HepG2 (cell line): ENCODE results near the gene SH2D7. TPM values are rescaled to one million over a fixed set of nuclear protein-coding genes. Genes with fewer than 3 reads are reported as not detected.

Experiments used
- ATAC-seq: fragments of 200-7000 bp; cut with Tn5 transposase; 3 replicates; pipeline ENCODE4 v1.9.1; 2020; ENCODE audit warnings: mild to moderate bottlenecking, moderate library complexity
- BruUV-seq: library from RNA; stranded (reverse); fragments of 400-500 nt; replicated peaks from 2 replicates; lab custom pipeline; 2021; lab: Mats Ljungman, UMichigan
- CTCF ChIA-PET: fragments of 300-600 bp; formaldehyde crosslinking; extraction: SDS; loops from one replicate; lab custom pipeline; 2021; ENCODE audit warnings: low total read pairs, inconsistent platforms, low intra/inter-chr PET ratio; lab: Yijun Ruan, JAX
- POLR2A ChIA-PET: fragments of 350-600 bp; sonication (Branson Sonifier 250); formaldehyde crosslinking; loops from one replicate; lab custom pipeline; 2020; ENCODE audit warnings: antibody characterized with exemption, inconsistent platforms; lab: Yijun Ruan, JAX
- DNase-seq: peaks from one replicate; pipeline ENCODE4 v3.0.0-alpha.2; 2015; ENCODE audit warnings: low spot score
- FAIRE-seq: peaks from 3 replicates; lab custom pipeline; 2011; peaks lifted over from hg19 to GRCh38; lab: Jason Lieb, UNC
- H2AFZ ChIP-seq: one replicate; pipeline ENCODE4 v1.6.1; 2011; ENCODE audit warnings: low read length, inconsistent platforms
- H3K27ac ChIP-seq: fragments of 300-600 bp; 3 replicates; pipeline ENCODE4 v1.8.0; 2011; ENCODE audit warnings: mixed run types, mild to moderate bottlenecking, mixed read lengths, low read length, inconsistent platforms; ENCODE audit not compliant: insufficient read depth; ENCODE audit errors: extremely low read length
- H3K27me3 ChIP-seq, 2 experiments: fragments of 200-600 bp in 1 of 2; 2 replicates in 1 of 2; 3 replicates in 1 of 2; pipeline versions ENCODE4 v1.6.0 to v1.8.0; 2011; ENCODE audit warnings: low read length in 2 of 2, mild to moderate bottlenecking in 2 of 2, moderate library complexity in 2 of 2, inconsistent platforms in 1 of 2; ENCODE audit not compliant: insufficient read depth in 2 of 2, control insufficient read depth in 1 of 2
- H3K36me3 ChIP-seq, 2 experiments: fragments of 200-600 bp in 1 of 2; replicated peaks in 1 of 2; 2 replicates in 1 of 2; 3 replicates in 1 of 2; pipeline versions ENCODE4 v1.5.1 to v1.8.0; 2011; ENCODE audit warnings: low read length in 2 of 2, inconsistent platforms in 1 of 2; ENCODE audit not compliant: insufficient read depth in 2 of 2, control insufficient read depth in 1 of 2
- H3K4me1 ChIP-seq: 2 replicates; pipeline ENCODE4 v1.5.1; 2012; ENCODE audit warnings: low read length, inconsistent platforms; ENCODE audit not compliant: insufficient read depth
- H3K4me2 ChIP-seq: 2 replicates; pipeline ENCODE4 v1.6.0; 2011; ENCODE audit warnings: low read depth, low read length, inconsistent platforms
- H3K4me3 ChIP-seq, 3 experiments: fragments of 200-600 bp in 1 of 3; sonication (generic), shearing (Covaris generic) in 1 of 3; replicated peaks in 1 of 3; 2 replicates each; pipeline ENCODE4 v1.5.1; 2011 to 2016; ENCODE audit warnings: low read length in 3 of 3, inconsistent platforms in 2 of 3, low read depth in 2 of 3, mild to moderate bottlenecking in 2 of 3, control low read depth in 1 of 3, mixed read lengths in 1 of 3; ENCODE audit not compliant: insufficient read depth in 1 of 3
- H3K79me2 ChIP-seq: one replicate; pipeline ENCODE4 v1.6.1; 2011; ENCODE audit warnings: low read length, inconsistent platforms; ENCODE audit not compliant: insufficient read depth
- H3K9ac ChIP-seq: 2 replicates; pipeline ENCODE4 v1.6.0; 2011; ENCODE audit warnings: mild to moderate bottlenecking, low read depth, low read length, inconsistent platforms; ENCODE audit not compliant: insufficient read depth
- H3K9me3 ChIP-seq: 2 replicates; pipeline ENCODE4 v1.5.1; 2012; ENCODE audit warnings: mild to moderate bottlenecking, low read length
- H4K20me1 ChIP-seq: 2 replicates; pipeline ENCODE4 v1.6.0; 2011; ENCODE audit warnings: inconsistent platforms, mild to moderate bottlenecking, low read length, moderate library complexity; ENCODE audit not compliant: insufficient read depth
- BCLAF1 ChIP-seq: fragments of 450-650 bp; IDR thresholded peaks from 2 replicates; pipeline ENCODE4 v1.6.1; 2017; ENCODE audit warnings: mild to moderate bottlenecking
- DR1 ChIP-seq: sonication (generic); formaldehyde crosslinking; IDR thresholded peaks from 2 replicates; pipeline ENCODE4 v1.8.0; 2021; ENCODE audit warnings: mild to moderate bottlenecking, missing genetic modification reagents, inconsistent platforms
- ELF1 ChIP-seq: sonication (generic); formaldehyde crosslinking; IDR thresholded peaks from 2 replicates; pipeline ENCODE4 v1.4.0; 2020; ENCODE audit warnings: missing genetic modification reagents
- FIP1L1 ChIP-seq: fragments of 200-400 bp; formaldehyde crosslinking; IDR thresholded peaks from 2 replicates; pipeline ENCODE4 v1.6.1; 2018; ENCODE audit warnings: low read depth, mild to moderate bottlenecking, low read length, moderate library complexity, borderline replicate concordance; ENCODE audit not compliant: insufficient read depth
- GATA4 ChIP-seq: sonication (generic); IDR thresholded peaks from 2 replicates; pipeline ENCODE4 v1.6.1; 2016; ENCODE audit warnings: antibody characterized with exemption, low read depth, borderline replicate concordance
- KDM5A ChIP-seq: fragments of 200-600 bp; sonication (generic); IDR thresholded peaks from 2 replicates; pipeline ENCODE4 v1.7.0; 2018; ENCODE audit warnings: antibody characterized with exemption, mild to moderate bottlenecking, low read length, borderline replicate concordance
- MED1 ChIP-seq: sonication (generic); formaldehyde crosslinking; IDR thresholded peaks from 2 replicates; pipeline ENCODE4 v1.4.0; 2020; ENCODE audit warnings: missing genetic modification reagents
- SNAPC5 ChIP-seq: sonication (generic); formaldehyde crosslinking; IDR thresholded peaks from 2 replicates; pipeline ENCODE4 v1.8.1; 2023; ENCODE audit warnings: mild to moderate bottlenecking, missing genetic modification reagents, borderline replicate concordance
- SRSF4 ChIP-seq: fragments of 200-400 bp; formaldehyde crosslinking; IDR thresholded peaks from one replicate; pipeline ENCODE4 v1.6.1; 2018; ENCODE audit warnings: mild to moderate bottlenecking, low read depth, low read length, moderate library complexity; ENCODE audit not compliant: poor library complexity, severe bottlenecking
- SSRP1 ChIP-seq: IDR thresholded peaks from 2 replicates; pipeline ENCODE4 v1.6.1; 2016; ENCODE audit warnings: control low read depth
- ZBTB7A ChIP-seq: sonication (generic); formaldehyde crosslinking; IDR thresholded peaks from 2 replicates; pipeline ENCODE4 v1.8.0; 2022; ENCODE audit warnings: mild to moderate bottlenecking, missing genetic modification reagents
- ZNF503 ChIP-seq: sonication (generic); formaldehyde crosslinking; IDR thresholded peaks from 2 replicates; pipeline ENCODE4 v1.4.0; 2020; ENCODE audit warnings: missing genetic modification reagents
- ZNF558 ChIP-seq: sonication (generic); formaldehyde crosslinking; IDR thresholded peaks from 2 replicates; pipeline ENCODE4 v1.9.0; 2022; ENCODE audit warnings: mild to moderate bottlenecking, missing genetic modification reagents, borderline replicate concordance
- WGBS: methylation state at CpG from one replicate; pipeline ENCODE4 v1.1.6; 2017; ENCODE audit warnings: low lambda C conversion rate; 5-methylcytosine and 5-hydroxymethylcytosine counted together
- in situ Hi-C: cut with HindIII; loops from 2 replicates; pipeline ENCODE4 v1.10.0; 2017; ENCODE audit warnings: low pct_unique_long_range_greater_than_20kb; ENCODE audit not compliant: extremely low pct_ligation_motif_present
- intact Hi-C: fragments of 100-400 bp; cut with micrococcal nuclease; formaldehyde crosslinking; loops from one replicate; pipeline ENCODE4 v1.10.0; 2022; ENCODE audit not compliant: unreplicated experiment
- polyA plus RNA-seq, 8 experiments: library from polyadenylated mRNA; depleted of rRNA in 3 of 8; stranded (reverse) in 7 of 8; unstranded in 1 of 8; fragments of >200 nt; fragmentation: Illumina TruSeq in 4 of 8; extraction: Trizol in 4 of 8; gene quantifications; 2 replicates each; pipeline versions ENCODE4 v1.2.1 to v1.2.3, GENCODE V29; 2011 to 2016; ENCODE audit warnings: low read depth in 4 of 8, missing spikeins in 1 of 8, mixed read lengths in 1 of 8; ENCODE audit not compliant: insufficient read depth in 1 of 8
- total RNA-seq, 5 experiments: library from RNA; depleted of rRNA; stranded (reverse); fragments of >200 nt; fragmentation: Illumina TruSeq; extraction: Trizol; gene quantifications; 2 replicates each; pipeline ENCODE4 v1.2.3, GENCODE V29; 2016; ENCODE audit warnings: low read depth in 1 of 5

Gene SH2D7
- total and polyA plus RNA-seq, 2 of the 13 experiments (the other 11 are each of a cell fraction or from before 2014, with no cell fraction given) = not detected

DNA sequence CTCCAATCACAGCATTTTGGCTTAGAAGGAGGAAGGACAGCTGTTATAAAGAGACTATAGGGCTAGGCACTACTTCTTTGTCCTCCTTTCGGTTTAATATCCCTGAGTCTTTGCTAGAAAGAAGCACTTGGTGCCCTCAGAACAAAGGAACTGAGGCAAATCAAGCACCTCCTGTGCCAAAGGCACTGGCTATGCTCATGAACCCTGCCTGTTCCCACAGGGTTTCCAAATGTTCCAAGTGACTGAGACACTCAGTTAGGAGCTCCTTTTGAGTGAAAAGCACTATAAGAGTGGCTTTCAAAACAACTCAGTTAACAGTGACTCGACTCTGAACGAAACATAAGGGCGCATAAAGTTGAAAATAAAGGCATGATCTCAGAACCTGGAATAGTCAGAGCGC, 39.8 kb upstream of the SH2D7 start:
- in situ Hi-C loops (no loop called here), intact Hi-C loops (no loop called here)
- ATAC-seq (no peak), FAIRE-seq (no peak), DNase-seq (no peak)
- Histone ChIP-seq H3K4me1 (peaks cover 48% of the 10 kb centered on the region), H3K36me3 (peaks cover 2 to 10% of the 10 kb centered on the region in 2 experiments; a peak in 3 of 5 replicates), H3K9ac (no peak overlapping the region), H3K4me3 (no peak overlapping the region), H3K4me2 (no peak overlapping the region), H2AFZ (no peak overlapping the region), H4K20me1 (peaks cover 4% of the 10 kb centered on the region; the same call in 1 of the 2 replicates), H3K9me3 (no peaks in the 10 kb centered on the region), H3K27ac (no peak overlapping the region), H3K79me2 (peaks cover 8% of the 10 kb centered on the region), H3K27me3 (no peaks in the 10 kb centered on the region)
- WGBS = 97% methylated on average over 5 of the region's 5 CpGs
- ChIA-PET POLR2A (interaction anchor here (1.0 kb wide), 1 partner anchor 13 kb away, joined by 3 read pairs; no protein-coding TSS in a partner anchor), CTCF (no interaction called here)
- BruUV-seq = no TSS peak
- TF ChIP-seq FIP1L1 = no peak
- no peak for TF ChIP-seq KDM5A
- TF ChIP-seq MED1 = no peak
- no peak for TF ChIP-seq SRSF4
- TF ChIP-seq BCLAF1 = no peak
- no peak for TF ChIP-seq DR1 (CRISPR knock-in tag)
- TF ChIP-seq ELF1 = no peak
- TF ChIP-seq GATA4 = no peak
- no peak for TF ChIP-seq ZNF558
- TF ChIP-seq ZBTB7A (CRISPR knock-in tag) = no peak
- TF ChIP-seq SSRP1 (CRISPR knock-in tag) = no peak
- no peak for TF ChIP-seq SNAPC5 (CRISPR knock-in tag)
- TF ChIP-seq ZNF503 (CRISPR knock-in tag) = no peak
